ENCODE data around the gene RASL12. TPM values are rescaled to one million over a fixed set of nuclear protein-coding genes. Genes with fewer than 3 reads are reported as not detected.

RASL12 gene
- total and polyA plus RNA-seq, 7 donors, result 2.5 to 6.3 (median 3.0) TPM

DNA sequence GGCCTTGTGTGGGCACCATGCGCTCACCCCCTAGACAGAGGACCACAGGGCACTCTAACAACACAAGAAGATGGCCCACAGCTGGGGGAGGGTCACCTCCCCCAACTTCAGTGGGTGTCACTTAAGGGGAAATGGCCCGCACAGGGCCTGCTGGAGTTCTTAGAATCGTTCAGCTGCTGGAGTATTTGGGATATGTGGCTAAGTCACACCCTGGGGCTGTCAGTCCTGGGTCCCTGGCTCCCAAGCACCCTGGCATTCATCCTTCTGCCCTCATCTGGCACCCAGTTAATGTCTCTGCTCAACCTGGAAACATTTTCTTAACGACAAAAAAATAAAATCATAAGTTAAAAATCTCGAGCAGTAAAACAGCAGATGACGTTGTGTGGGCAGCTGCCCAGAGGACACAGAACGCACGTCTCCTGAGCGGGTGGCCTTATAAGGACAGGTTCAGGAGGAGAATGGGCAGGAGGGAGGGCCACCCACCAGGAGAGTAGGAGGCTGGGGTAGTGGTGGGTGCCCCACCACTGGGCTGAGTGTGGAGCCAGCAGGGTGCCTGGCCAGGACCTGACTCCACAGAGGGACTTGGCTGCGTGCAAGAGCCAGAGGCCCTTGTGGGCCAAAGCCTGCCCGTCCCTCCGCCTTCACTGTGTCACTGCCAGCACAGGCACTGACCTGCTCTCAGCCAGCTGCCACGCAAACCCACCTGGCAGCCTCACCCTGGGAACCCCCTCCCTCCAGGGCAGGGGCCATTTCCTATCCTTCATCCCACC lies 20.3 kb upstream of the RASL12 start:
- peak; percentile 52 to 76 (median 70) for ATAC-seq
- Histone ChIP-seq H3K27me3 (ENCODE audit: insufficient read depth in 3 of 3, low read length in 2 of 3) (no peaks in the 10 kb centered on the region), H3K4me3 (no peak overlapping the region), H3K9me3 (no peaks in the 10 kb centered on the region), H3K4me1 (peaks cover 50% of the 10 kb centered on the region), H3K36me3 (ENCODE audit: insufficient read depth in 1 of 2, low read depth in 1 of 2) (peaks cover 0 to 7% of the 10 kb centered on the region in 2 donors), H3K27ac (peak overlapping the region; percentile 87)
- peak in 1 of 2 donors; percentile 72 for DNase-seq
- 25 to 40% (median 29%) methylated on average over 13 of the region's 13 CpGs for WGBS, 3 donors
- intact Hi-C loops (cut with DNase I), result loop anchor here in 1 of 2 donors (5.0 kb wide), 1 partner anchor 36 kb away; no protein-coding TSS in a partner anchor
- TF ChIP-seq, protein P1, sequence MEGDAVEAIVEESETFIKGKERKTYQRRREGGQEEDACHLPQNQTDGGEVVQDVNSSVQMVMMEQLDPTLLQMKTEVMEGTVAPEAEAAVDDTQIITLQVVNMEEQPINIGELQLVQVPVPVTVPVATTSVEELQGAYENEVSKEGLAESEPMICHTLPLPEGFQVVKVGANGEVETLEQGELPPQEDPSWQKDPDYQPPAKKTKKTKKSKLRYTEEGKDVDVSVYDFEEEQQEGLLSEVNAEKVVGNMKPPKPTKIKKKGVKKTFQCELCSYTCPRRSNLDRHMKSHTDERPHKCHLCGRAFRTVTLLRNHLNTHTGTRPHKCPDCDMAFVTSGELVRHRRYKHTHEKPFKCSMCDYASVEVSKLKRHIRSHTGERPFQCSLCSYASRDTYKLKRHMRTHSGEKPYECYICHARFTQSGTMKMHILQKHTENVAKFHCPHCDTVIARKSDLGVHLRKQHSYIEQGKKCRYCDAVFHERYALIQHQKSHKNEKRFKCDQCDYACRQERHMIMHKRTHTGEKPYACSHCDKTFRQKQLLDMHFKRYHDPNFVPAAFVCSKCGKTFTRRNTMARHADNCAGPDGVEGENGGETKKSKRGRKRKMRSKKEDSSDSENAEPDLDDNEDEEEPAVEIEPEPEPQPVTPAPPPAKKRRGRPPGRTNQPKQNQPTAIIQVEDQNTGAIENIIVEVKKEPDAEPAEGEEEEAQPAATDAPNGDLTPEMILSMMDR (IDR thresholded peaks at IDR 0.05), result no peak

DNA sequence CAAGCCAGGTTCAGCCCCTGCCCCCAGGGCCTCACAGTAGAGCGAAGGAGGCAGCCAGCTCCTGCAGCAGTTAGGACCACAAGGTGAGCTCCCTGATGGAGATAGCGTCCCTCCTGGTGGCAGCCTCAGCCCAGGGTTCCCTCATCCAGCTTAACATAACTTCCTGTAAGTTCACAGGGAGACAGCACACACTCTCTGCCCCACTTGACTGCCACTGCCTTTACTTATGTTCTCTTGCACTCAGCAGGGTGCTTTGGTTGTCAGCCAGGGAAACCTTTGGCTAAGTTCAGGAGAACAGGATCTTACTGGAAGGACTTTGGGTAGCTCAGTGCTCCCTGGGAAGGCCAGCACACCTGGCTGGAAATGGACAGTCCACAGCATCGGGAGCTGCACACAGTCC lies 19.6 kb upstream of the RASL12 start:
- ATAC-seq, result peak in 3 of 4 donors; percentile 2 to 19 (median 4)
- Histone ChIP-seq H3K36me3 (ENCODE audit: insufficient read depth in 1 of 2, low read depth in 1 of 2) (peaks cover 0 to 1% of the 10 kb centered on the region in 2 donors), H3K4me1 (peaks cover 56% of the 10 kb centered on the region), H3K27ac (peak overlapping the region; percentile 87), H3K9me3 (no peaks in the 10 kb centered on the region), H3K27me3 (ENCODE audit: insufficient read depth in 3 of 3, low read length in 2 of 3) (no peaks in the 10 kb centered on the region), H3K4me3 (no peak overlapping the region)
- TF ChIP-seq, protein P1 (IDR thresholded peaks at IDR 0.05), result no peak
- 51 to 66% (median 62%) methylated on average over 3 of the region's 3 CpGs for WGBS, 3 donors
- intact Hi-C loops (cut with DNase I), result loop anchor here in 1 of 2 donors (5.0 kb wide), 1 partner anchor 35 kb away; no protein-coding TSS in a partner anchor
- DNase-seq, result no peak

DNA sequence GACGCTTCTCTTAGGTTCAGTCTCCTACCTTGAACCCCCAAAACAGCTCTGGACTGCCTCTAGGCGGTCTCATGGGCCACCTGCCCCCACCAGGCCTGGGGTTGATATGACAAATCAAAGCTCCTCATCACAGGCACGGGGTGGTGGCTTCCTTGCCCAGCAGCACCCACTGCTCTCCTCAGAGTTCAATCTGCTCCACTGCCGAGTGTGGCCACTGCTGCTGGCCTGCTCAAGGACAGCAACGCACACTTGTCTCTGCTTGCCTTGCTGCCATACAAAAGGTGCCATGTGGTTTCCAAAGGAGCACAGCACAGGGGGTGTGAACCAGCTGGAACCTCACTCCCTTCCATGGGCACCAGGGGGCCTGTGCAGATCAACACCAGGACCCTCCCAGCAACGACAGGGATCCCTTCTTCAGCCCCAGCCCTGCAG lies 18.9 kb upstream of the RASL12 start:
- ATAC-seq (no peak), DNase-seq (no peak)
- Histone ChIP-seq H3K36me3 (ENCODE audit: insufficient read depth in 1 of 2, low read depth in 1 of 2) (no peaks in the 10 kb centered on the region), H3K27ac (peak overlapping the region; percentile 87), H3K4me3 (no peak overlapping the region), H3K4me1 (peaks cover 59% of the 10 kb centered on the region), H3K27me3 (ENCODE audit: insufficient read depth in 3 of 3, low read length in 2 of 3) (no peaks in the 10 kb centered on the region), H3K9me3 (no peaks in the 10 kb centered on the region)
- intact Hi-C loops (cut with DNase I), result loop anchor here in 1 of 2 donors (5.0 kb wide), 1 partner anchor 34 kb away; no protein-coding TSS in a partner anchor
- TF ChIP-seq, protein P1 (IDR thresholded peaks at IDR 0.05), result no peak
- WGBS, 3 donors, result 67 to 80% (median 69%) methylated on average over 6 of the region's 6 CpGs

DNA sequence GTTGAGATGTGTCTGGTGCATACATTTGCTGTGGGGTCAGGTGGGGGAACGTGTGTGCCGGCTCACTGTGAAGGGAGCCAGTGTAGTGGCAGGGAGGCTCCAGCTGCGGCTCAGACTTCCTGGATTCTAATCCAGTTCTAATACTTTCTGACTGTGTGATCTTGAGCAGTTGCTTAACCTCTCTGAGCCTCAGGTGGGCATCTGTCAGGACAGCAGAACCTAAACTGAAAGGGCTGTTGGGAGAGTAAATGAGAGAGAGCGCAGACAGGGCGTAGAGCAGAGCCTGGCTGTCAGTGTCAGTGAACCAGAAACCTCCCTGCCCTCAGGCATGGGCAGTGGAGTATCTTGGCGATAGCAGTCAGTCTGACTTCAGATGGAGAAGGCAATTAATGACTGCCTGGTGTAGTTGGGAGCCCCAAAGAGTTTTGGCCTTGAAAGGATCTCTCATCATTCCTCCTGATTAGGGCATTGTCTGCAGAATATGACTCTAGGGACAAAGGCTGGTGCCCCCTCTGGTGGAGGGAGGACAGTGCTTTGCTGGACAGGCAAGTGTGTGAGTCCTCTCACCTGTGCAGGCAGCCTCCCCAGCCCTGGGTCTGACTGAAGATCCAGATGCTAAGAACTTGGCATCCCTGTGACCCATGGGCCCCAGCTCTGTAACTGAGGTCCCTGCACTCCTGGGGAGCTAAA lies 18.3 kb upstream of the RASL12 start:
- peak; percentile 29 to 44 (median 37) for ATAC-seq
- Histone ChIP-seq H3K4me3 (no peak overlapping the region), H3K4me1 (peaks cover 59% of the 10 kb centered on the region), H3K27ac (peak overlapping the region; percentile 87), H3K27me3 (ENCODE audit: insufficient read depth in 3 of 3, low read length in 2 of 3) (no peaks in the 10 kb centered on the region), H3K9me3 (no peaks in the 10 kb centered on the region), H3K36me3 (ENCODE audit: insufficient read depth in 1 of 2, low read depth in 1 of 2) (no peaks in the 10 kb centered on the region)
- peak in 1 of 2 donors; percentile 55 for DNase-seq
- intact Hi-C loops (cut with DNase I), result loop anchor here in 1 of 2 donors (5.0 kb wide), 1 partner anchor 34 kb away; no protein-coding TSS in a partner anchor
- 77 to 94% (median 83%) methylated on average over 6 of the region's 6 CpGs for WGBS, 3 donors
- TF ChIP-seq, protein P1 (IDR thresholded peaks at IDR 0.05), result peak; percentile 40

All from psoas muscle (tissue), 8 donors.